Measurements from ENCODE around the gene ABI3.

GRCh38 chr17:49191409-49191916, 19.0 kb upstream of the ABI3 start:
- TF ChIP-seq POLR2A (IDR thresholded peaks at IDR 0.05): no peak
- TF ChIP-seq CTCF (IDR thresholded peaks at IDR 0.05): no peak
